OCI-LY7 (cell line): ENCODE results near the gene DGUOK.

Source experiments
- EZH2phosphoT487 ChIP-seq: fragments of 200-600 bp; sonication (generic); IDR thresholded peaks from 2 replicates; pipeline ENCODE4 v1.6.1; 2018; ENCODE audit warnings: low read depth, borderline replicate concordance, mild to moderate bottlenecking, mixed run types, antibody characterized with exemption, low read length, moderate library complexity, mixed read lengths
- TF ChIP-seq, protein P1 (sequence below): fragments of 200-600 bp; sonication (generic); conservative IDR thresholded peaks from 2 replicates; pipeline ENCODE4 v1.5.1; 2014; ENCODE audit warnings: mild to moderate bottlenecking, antibody characterized with exemption, low read length, moderate library complexity, mixed read lengths

DNA sequence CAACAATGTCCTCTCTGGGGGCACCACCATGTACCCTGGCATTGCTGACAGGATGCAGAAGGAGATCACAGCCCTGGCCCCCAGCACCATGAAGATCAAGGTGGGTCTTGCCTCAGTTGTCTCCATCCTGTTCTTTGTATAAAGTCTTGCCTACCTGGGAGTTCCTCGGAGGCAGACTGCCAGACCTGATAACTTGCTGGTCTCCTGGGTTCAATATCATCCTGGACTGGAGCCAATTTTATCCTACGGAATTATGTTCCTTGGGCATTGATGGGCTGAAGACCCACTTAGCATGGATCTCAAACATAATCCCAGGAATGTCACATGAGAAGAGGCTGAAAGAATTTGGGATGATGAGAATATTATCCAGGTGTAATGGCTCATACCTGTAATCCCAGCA is 10.0 kb upstream of the DGUOK start:
- TF ChIP-seq, protein P1, sequence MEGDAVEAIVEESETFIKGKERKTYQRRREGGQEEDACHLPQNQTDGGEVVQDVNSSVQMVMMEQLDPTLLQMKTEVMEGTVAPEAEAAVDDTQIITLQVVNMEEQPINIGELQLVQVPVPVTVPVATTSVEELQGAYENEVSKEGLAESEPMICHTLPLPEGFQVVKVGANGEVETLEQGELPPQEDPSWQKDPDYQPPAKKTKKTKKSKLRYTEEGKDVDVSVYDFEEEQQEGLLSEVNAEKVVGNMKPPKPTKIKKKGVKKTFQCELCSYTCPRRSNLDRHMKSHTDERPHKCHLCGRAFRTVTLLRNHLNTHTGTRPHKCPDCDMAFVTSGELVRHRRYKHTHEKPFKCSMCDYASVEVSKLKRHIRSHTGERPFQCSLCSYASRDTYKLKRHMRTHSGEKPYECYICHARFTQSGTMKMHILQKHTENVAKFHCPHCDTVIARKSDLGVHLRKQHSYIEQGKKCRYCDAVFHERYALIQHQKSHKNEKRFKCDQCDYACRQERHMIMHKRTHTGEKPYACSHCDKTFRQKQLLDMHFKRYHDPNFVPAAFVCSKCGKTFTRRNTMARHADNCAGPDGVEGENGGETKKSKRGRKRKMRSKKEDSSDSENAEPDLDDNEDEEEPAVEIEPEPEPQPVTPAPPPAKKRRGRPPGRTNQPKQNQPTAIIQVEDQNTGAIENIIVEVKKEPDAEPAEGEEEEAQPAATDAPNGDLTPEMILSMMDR, result no peak
- no peak for TF ChIP-seq EZH2phosphoT487
